Measurements from ENCODE around the gene ZNG1A.
"Not testable (repeated sequence)": the region's sequence is repeated elsewhere in the genome, so short reads cannot be mapped to it uniquely, and the experiment has no call there.

Gene ZNG1A

DNA sequence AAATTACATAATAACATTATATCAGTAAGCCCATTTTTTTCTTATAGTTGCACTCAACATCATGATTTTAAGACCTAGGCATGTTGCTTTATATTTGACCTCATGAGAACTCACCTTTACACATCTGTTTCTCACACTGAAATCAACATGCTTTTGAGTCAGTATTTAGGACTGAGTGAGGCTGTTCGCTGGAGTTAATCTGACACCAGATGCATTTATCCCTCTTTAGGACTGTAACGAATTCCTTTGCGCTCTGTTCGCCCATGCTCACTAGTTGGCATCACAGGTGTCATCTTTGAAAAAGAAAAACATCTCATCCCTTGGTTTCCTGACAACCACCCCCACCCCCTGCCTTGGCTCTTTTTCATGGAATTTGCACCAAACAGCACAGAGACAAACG is 84.9 kb downstream of the ZNG1A start:
- not testable (repeated sequence) for DNase-seq

DNA sequence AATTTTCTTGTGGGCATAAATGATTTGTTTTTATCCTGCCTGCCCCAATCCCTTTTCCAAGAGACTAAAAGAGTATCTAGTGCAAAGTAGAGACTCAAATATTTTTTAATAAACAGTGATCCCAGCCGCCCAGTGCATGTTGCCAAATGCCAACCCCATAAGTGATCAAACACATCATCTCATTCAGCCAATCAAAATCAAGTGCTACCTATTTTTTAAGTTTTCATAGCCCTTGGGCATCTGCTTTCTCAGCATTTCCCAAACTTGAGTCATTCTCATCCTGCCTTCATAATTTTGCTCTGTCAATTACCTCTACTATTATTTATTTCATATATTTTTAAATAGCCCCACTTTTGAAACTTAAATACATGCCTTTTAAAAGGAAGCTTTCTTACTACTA is 88.0 kb downstream of the ZNG1A start:
- DNase-seq, result not testable (repeated sequence)

DNA sequence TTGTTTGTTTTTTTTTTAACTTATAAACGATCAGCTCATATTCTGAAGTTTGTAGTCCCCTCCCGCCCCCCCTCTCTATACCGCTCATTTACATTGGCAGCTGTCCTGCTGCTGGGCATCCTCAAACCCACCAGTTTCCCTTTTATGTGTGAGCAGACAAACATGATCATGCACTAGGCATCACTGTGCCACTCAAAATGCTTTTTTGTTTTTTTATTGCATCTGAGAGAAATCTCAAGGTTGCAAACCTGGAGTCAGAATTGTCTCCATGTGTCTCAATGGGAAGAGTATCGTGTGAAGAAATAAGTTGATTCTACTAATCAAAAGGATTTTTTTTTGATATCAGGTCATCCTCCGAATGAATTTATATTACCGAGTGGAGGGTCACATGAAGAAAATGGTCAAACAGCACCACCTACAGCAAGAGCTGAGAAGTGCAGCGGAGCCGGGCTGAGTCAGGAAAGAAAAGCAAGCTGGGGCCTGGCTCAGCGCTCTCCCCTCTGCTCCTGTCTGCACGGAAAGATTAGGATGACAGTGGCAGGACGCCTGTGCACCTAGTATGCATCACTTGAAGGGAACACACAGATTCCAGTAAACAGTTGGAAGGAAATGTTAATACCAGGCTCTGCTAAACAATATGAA is 90.3 kb downstream of the ZNG1A start:
- DNase-seq, result not testable (repeated sequence)

DNA sequence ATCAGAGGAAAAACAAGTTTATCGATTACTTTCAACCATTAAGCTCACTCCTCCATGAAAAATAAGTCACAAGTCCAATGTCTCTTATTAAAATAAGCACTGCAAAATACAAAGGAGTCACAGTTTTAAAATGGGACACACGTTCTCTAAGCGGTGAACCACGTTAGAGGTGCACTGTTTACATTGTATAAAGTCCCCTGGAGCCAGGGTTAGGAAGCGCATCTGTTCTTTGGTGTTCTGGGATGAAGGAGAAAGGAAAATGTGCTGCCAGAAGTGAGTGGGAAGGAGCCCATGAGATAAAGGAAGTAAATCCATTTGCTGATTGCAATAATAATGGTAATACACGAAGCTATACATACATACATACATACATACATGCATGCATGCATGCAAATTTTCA is 91.0 kb downstream of the ZNG1A start:
- not testable (repeated sequence) for DNase-seq

DNA sequence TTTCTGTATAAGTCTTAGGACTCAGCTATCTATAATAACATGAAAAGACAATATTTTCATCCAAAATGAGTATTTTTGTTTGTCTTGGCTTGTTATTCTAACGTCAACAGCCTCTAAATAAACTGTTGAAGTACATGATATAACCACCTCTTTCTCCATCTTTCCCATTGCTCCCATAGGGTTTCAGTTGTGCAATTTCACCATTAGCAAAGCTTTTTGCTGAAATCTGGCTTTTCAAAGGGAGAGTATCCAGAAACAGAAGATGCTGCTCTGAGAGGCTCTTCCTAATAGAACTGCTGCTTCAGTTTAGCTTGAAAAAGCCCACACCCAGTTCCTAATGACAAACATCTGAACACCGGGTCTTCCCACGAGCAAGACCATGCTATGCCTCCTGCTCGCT is 91.8 kb downstream of the ZNG1A start:
- DNase-seq, result not testable (repeated sequence)

DNA sequence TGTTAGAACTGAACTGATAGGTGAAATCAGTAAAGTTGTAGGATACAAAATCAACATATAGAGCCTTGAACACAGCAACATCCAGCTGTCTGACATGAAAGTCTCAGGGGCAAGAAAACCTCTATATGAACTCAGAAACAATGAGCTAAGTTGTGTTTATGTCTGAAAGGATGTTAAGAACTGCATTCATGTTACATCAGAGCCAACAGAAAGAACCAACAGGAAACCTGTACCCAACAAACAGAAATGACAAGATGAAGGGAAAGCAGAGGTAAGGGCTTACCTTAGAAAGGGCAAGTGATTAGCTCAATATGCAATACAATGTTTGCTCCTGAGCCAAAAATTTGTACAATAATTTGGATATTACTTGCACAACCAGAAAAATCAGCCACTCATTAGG is 92.2 kb downstream of the ZNG1A start:
- not testable (repeated sequence) for DNase-seq

DNA sequence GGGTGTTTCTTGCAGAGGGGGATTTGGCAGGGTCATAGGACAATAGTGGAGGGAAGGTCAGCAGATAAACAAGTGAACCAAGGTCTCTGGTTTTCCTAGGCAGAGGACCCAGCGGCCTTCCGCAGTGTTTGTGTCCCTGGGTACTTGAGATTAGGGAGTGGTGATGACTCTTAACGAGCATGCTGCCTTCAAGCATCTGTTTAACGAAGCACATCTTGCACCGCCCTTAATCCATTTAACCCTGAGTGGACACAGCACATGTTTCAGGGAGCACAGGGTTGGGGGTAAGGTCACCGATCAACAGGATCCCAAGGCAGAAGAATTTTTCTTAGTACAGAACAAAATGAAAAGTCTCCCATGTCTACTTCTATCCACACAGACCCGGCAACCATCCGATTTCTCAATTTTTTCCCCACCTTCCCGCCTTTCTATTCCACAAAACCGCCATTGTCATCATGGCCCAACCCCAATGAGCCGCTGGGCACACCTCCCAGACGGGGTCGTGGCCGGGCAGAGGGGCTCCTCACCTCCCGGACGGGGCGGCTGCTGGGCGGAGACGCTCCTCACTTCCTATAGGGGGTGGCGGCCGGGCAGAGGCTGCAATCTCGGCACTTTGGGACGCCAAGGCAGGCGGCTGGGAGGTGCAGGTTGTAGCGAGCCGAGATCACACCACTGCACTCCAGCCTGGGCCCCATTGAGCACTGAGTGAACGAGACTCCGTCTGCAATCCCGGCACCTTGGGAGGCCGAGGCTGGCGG is 95.7 kb downstream of the ZNG1A start:
- DNase-seq, result not testable (repeated sequence)

DNA sequence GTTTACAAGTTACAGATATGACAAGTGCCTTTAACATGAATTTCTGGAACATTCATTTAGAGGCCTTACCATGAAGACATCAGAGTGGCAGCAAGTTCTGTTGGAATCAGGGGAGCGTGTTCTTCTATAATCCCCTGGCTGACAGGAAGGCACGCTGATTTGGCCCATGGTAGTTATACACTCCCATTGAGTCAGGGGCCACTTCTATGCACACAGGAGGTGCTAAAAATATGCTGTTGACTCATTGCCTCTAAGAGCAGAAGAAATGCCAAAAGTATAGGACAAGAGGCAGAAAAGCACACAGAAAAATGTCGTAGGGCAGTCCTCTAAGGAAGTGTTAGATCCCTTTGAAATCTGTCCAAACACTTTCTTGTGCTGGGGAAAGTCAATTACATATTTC is 100.5 kb downstream of the ZNG1A start:
- DNase-seq, result not testable (repeated sequence)

DNA sequence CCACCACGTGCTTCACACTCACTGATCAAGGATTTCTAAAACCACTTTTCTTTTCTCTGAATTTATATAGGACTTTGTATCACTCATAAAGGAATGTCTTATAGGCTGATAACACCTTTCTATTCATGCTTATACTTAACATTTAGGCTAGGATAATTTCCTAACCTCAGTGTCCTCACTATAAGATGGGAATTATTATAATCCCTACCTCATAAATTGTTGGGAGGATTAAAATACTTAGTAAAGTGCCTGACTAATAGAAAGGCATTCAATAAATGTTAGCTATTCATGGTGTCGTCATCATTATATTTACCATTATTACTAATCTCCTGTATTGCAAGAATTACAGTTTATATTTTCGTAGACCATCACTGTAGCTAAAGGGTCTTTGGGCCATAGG is 102.5 kb downstream of the ZNG1A start:
- not testable (repeated sequence) for DNase-seq

DNA sequence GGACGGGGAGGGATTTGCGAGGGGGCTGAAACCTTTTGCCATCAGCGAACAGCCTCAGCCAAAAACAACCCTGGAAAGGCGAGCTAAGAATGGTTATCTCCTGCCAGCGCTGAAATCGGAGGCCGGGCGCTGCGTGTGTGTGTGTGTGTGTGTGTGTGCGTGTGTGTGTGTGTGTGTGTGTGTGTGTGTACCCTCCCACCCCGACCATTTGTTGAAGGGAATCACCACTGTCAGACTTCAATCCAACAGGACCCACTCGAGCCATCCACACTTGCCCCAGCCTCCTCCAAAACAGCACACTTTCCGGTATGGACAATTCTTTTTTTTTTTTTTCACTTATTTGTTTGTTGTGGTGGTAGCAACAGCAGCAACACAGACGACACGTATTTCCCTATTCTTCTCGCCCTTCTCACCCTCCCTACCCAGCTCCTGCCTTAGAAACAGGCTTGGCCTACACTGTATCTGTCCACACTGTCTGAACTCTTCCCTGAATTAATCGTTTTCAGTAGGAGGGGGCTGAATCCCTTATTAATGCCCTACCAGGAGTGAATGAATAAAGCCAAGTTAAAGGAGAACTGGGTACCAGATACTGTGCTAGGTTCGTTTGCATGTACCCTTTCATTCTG is 104.8 kb downstream of the ZNG1A start:
- not testable (repeated sequence) for DNase-seq

DNA sequence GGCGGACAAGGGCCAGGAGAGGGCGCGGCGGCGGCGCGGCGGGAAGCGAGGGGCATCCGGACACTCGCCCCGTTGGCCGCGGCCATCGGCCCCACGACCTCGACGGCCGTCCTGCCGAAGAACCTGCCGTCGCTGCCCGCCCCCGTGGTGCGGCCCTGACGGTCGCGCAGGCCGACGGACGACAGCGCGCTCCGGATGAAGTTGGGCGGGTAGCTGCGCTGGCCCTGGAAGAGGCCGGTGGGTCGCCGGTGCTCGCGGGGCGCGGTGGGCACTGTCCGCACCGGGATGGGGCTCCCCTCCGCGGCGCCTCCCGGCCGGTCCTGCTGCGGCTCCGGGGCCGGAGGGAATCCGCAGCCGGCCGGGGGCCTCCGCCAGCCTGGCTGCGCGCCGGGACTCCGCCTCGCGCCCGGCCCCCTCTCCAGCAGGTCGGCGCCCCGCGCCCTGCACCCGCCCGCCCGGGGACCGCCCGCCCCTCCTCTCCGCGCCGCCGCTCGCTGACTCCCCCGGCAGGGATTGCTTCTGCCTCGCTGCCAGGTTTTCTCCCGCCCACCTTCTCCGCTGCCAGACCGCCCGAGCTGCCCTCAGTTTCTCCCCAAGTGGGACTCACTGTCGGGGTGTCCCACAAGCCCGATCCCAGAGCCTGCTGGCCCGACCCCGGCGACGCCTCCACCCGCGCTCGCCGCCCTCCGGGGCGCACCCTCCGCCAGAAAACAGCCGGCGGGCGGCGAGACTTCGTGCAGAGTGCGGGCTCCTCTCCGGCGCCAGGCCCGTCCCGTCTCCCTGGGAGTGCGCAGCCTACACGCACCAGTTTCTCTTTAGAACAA is 105.6 kb downstream of the ZNG1A start:
- DNase-seq, result peak; percentile 29

All from stimulated activated CD8-positive, alpha-beta memory T cell treated with anti-CD3 and anti-CD28 coated beads, Interleukin-4, amount 100 ng/mL, for 48 hours (primary cell).